ENCODE data around the gene SMKR1.

Gene SMKR1

GRCh38 chr7:129458171-129458570, 44.2 kb upstream of the SMKR1 start:
- TF ChIP-seq CTCF (IDR thresholded peaks at IDR 0.05; ENCODE audit: insufficient read depth, low read depth, low read length, missing control alignments): no peak
- no peak overlapping the region for H3K4me3 ChIP-seq (ENCODE audit: low read length)
- no peak for DNase-seq (ENCODE audit: low read depth)

- TF ChIP-seq CTCF (IDR thresholded peaks at IDR 0.05; ENCODE audit: insufficient read depth, low read depth, low read length, missing control alignments): no peak
- DNase-seq (ENCODE audit: low read depth): no peak
Measured at GRCh38 chr7:129461809-129462208, 40.5 kb upstream of the SMKR1 start.

GRCh38 chr7:129462420-129462819, 39.9 kb upstream of the SMKR1 start:
- no peak overlapping the region for H3K4me3 ChIP-seq (ENCODE audit: low read length)
- DNase-seq (ENCODE audit: low read depth): no peak
- TF ChIP-seq CTCF (IDR thresholded peaks at IDR 0.05; ENCODE audit: insufficient read depth, low read depth, low read length, missing control alignments): no peak

More at GRCh38 chr7:129461809-129462208, 40.5 kb upstream of the SMKR1 start:
- H3K4me3 ChIP-seq (ENCODE audit: low read length): no peak overlapping the region

- DNase-seq (ENCODE audit: low read depth): no peak
- no peak for TF ChIP-seq CTCF (IDR thresholded peaks at IDR 0.05; ENCODE audit: insufficient read depth, low read depth, low read length, missing control alignments)
- H3K4me3 ChIP-seq (ENCODE audit: low read length): no peak overlapping the region
Measured at GRCh38 chr7:129464194-129464593, 38.1 kb upstream of the SMKR1 start.

- no peak overlapping the region for H3K4me3 ChIP-seq (ENCODE audit: low read length)
- no peak for TF ChIP-seq CTCF (IDR thresholded peaks at IDR 0.05; ENCODE audit: insufficient read depth, low read depth, low read length, missing control alignments)
- DNase-seq (ENCODE audit: low read depth): no peak
Measured at GRCh38 chr7:129465080-129465479, 37.3 kb upstream of the SMKR1 start.

GRCh38 chr7:129466796-129467195, 35.5 kb upstream of the SMKR1 start:
- H3K4me3 ChIP-seq (ENCODE audit: low read length): no peak overlapping the region
- DNase-seq (ENCODE audit: low read depth): no peak
- no peak for TF ChIP-seq CTCF (IDR thresholded peaks at IDR 0.05; ENCODE audit: insufficient read depth, low read depth, low read length, missing control alignments)

- H3K4me3 ChIP-seq (ENCODE audit: low read length): no peak overlapping the region
- TF ChIP-seq CTCF (IDR thresholded peaks at IDR 0.05; ENCODE audit: insufficient read depth, low read depth, low read length, missing control alignments): no peak
Measured at GRCh38 chr7:129468087-129468486, 34.2 kb upstream of the SMKR1 start.

More at GRCh38 chr7:129468087-129468486, 34.2 kb upstream of the SMKR1 start:
- peak; percentile 85 for DNase-seq (ENCODE audit: low read depth)

Data from epithelial cell of esophagus (primary cell).